ENCODE results near the gene SFXN3.
A peak's percentile ranks its signal among the peaks of the same experiment; 100 is the strongest.

SFXN3 gene

GRCh38 chr10:101060951-101061623 lies 30.1 kb downstream of the SFXN3 start:
- peak; percentile 88 for DNase-seq

GRCh38 chr10:101061624-101062231 lies 30.7 kb downstream of the SFXN3 start, which contains the start of gene KAZALD1:
Gene KAZALD1, plus strand, starts transcription at chr10:101061989. Its CDS starts 604 bp downstream, at chr10:101062593.
- no peak for DNase-seq

- peak; percentile 36 for DNase-seq
Measured at GRCh38 chr10:101062232-101063049, 31.4 kb downstream of the SFXN3 start.

- no peak for DNase-seq
Measured at GRCh38 chr10:101063050-101063525, 32.1 kb downstream of the SFXN3 start.

- DNase-seq: no peak
Measured at GRCh38 chr10:101063548-101064414, 32.7 kb downstream of the SFXN3 start.

GRCh38 chr10:101064415-101065030 lies 33.5 kb downstream of the SFXN3 start:
- DNase-seq: no peak

- no peak for DNase-seq
Measured at GRCh38 chr10:101065481-101066145, 34.6 kb downstream of the SFXN3 start.

GRCh38 chr10:101066146-101066895 lies 35.3 kb downstream of the SFXN3 start:
- DNase-seq: peak; percentile 35

GRCh38 chr10:101066896-101067355 lies 35.9 kb downstream of the SFXN3 start:
- DNase-seq: no peak

GRCh38 chr10:101067356-101068083 lies 36.5 kb downstream of the SFXN3 start:
- DNase-seq: peak; percentile 67

- DNase-seq: no peak
Measured at GRCh38 chr10:101069441-101069840, 38.4 kb downstream of the SFXN3 start.

- no peak for DNase-seq
Measured at GRCh38 chr10:101070098-101070497, 39.1 kb downstream of the SFXN3 start.

- DNase-seq: no peak
Measured at GRCh38 chr10:101071267-101071884, 40.3 kb downstream of the SFXN3 start.

GRCh38 chr10:101071885-101072433 lies 40.9 kb downstream of the SFXN3 start:
- DNase-seq: no peak

- DNase-seq: no peak
Measured at GRCh38 chr10:101072923-101073322, 41.9 kb downstream of the SFXN3 start.

GRCh38 chr10:101073631-101074030 lies 42.6 kb downstream of the SFXN3 start:
- DNase-seq: no peak

GRCh38 chr10:101075775-101076174 lies 44.7 kb downstream of the SFXN3 start:
- no peak for DNase-seq

GRCh38 chr10:101076630-101077029 lies 45.6 kb downstream of the SFXN3 start:
- DNase-seq: no peak

GRCh38 chr10:101079874-101080273 lies 48.8 kb downstream of the SFXN3 start:
- DNase-seq: no peak
